ENCODE data around the gene REPS2. TPM values are rescaled to one million over a fixed set of nuclear protein-coding genes. Genes with fewer than 3 reads are reported as not detected.

REPS2 gene
- polyA plus RNA-seq, 3 donors, result 2.1 to 4.7 (median 3.6) TPM

DNA sequence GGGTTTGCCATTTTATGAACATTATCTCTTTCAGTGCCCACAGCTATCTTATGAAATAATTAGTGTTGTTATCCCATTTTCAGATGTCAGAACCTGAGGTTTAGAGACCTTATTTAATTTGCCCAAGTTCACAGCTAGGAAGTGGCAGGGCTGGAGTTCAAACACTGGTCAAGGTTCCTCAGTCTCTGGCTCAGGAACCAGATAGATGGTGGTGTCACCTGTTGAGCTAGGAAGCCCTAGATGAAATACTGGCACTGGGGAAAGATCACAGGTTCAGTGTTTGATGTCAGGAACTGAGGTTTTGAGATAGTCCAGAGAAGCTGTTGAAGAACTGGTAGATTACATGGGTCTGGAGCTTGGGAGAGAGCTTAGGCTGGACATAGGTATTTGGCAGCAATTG lies 85.4 kb downstream of the REPS2 start:
- Mint-ChIP-seq H3K4me3 (no peak overlapping the region), H3K27me3 (ENCODE audit: low read depth in 3 of 3) (peaks cover 0 to 22% (median 1%) of the 10 kb centered on the region in 3 donors), H3K9me3 (no peaks in the 10 kb centered on the region), H3K36me3 (peaks cover 0 to 15% of the 10 kb centered on the region in 2 donors), H3K4me1 (peaks cover 33% of the 10 kb centered on the region), H3K27ac (no peak overlapping the region)
- Histone ChIP-seq H3K4me3 (replicated peaks in 1 of 3; ENCODE audit: low read depth in 2 of 3, low read length in 3 of 3) (no peak overlapping the region), H3K36me3 (replicated peaks in 1 of 2; ENCODE audit: control insufficient read depth in 1 of 2, insufficient read depth in 2 of 2, low read length in 2 of 2) (peaks cover 0 to 2% of the 10 kb centered on the region in 2 donors), H4K20me1 (ENCODE audit: insufficient read depth, low read length) (no peaks in the 10 kb centered on the region), H3K27ac (ENCODE audit: low read depth in 1 of 2, low read length in 2 of 2) (no peak overlapping the region), H3K79me2 (ENCODE audit: insufficient read depth, low read length) (no peaks in the 10 kb centered on the region), H3K4me1 (ENCODE audit: control insufficient read depth in 1 of 2, insufficient read depth in 2 of 2, low read length in 2 of 2) (peaks cover 13 to 17% of the 10 kb centered on the region in 2 donors), H2AFZ (ENCODE audit: insufficient read depth, low read depth, low read length, poor library complexity, severe bottlenecking) (no peak overlapping the region), H3K9me3 (replicated peaks in 1 of 2; ENCODE audit: control insufficient read depth in 1 of 2, insufficient read depth in 1 of 2, low read length in 2 of 2) (no peaks in the 10 kb centered on the region), H3K4me2 (replicated peaks; ENCODE audit: extremely low read depth, low read length, poor library complexity, severe bottlenecking) (no peak overlapping the region), H3K9ac (ENCODE audit: insufficient read depth, low read length, poor library complexity, severe bottlenecking) (no peak overlapping the region), H3K27me3 (ENCODE audit: control insufficient read depth in 2 of 2, insufficient read depth in 2 of 2, low read length in 2 of 2) (peaks cover 0 to 18% of the 10 kb centered on the region in 2 donors)
- intact Hi-C loops (cut with micrococcal nuclease), result no loop called here
- DNase-seq, result no peak
- TF ChIP-seq, protein P1, sequence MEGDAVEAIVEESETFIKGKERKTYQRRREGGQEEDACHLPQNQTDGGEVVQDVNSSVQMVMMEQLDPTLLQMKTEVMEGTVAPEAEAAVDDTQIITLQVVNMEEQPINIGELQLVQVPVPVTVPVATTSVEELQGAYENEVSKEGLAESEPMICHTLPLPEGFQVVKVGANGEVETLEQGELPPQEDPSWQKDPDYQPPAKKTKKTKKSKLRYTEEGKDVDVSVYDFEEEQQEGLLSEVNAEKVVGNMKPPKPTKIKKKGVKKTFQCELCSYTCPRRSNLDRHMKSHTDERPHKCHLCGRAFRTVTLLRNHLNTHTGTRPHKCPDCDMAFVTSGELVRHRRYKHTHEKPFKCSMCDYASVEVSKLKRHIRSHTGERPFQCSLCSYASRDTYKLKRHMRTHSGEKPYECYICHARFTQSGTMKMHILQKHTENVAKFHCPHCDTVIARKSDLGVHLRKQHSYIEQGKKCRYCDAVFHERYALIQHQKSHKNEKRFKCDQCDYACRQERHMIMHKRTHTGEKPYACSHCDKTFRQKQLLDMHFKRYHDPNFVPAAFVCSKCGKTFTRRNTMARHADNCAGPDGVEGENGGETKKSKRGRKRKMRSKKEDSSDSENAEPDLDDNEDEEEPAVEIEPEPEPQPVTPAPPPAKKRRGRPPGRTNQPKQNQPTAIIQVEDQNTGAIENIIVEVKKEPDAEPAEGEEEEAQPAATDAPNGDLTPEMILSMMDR (IDR thresholded peaks at IDR 0.05), result no peak

DNA sequence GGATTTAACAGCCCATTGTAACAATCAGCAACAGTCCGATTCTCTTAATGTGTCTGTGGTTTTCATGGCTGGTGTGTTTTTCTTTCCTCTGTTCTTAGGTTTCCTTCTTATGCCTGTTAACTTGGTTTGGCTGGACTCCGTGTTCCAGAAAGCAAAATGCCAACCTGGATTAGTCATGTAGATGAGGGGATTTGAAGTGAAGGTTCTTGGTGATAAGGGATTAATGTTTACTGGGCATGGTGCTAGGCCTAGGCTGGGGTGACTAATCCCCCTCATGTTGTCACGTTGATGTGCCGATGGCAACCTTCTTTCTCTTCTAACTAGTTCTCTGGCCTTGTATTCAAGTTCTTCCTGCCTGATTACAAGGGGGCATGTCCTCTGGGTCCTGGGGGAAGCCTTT lies 85.9 kb downstream of the REPS2 start:
- no peaks in the 10 kb centered on the region for H3K9me3 ChIP-seq (replicated peaks in 1 of 2; ENCODE audit: control insufficient read depth in 1 of 2, insufficient read depth in 1 of 2, low read length in 2 of 2)
- TF ChIP-seq, protein P1 (IDR thresholded peaks at IDR 0.05), result no peak
- peaks cover 0 to 15% of the 10 kb centered on the region in 2 donors for H3K36me3 Mint-ChIP-seq
- no peak overlapping the region for H3K9ac ChIP-seq (ENCODE audit: insufficient read depth, low read length, poor library complexity, severe bottlenecking)
- no peak overlapping the region for H2AFZ ChIP-seq (ENCODE audit: insufficient read depth, low read depth, low read length, poor library complexity, severe bottlenecking)
- H3K4me1 ChIP-seq (ENCODE audit: control insufficient read depth in 1 of 2, insufficient read depth in 2 of 2, low read length in 2 of 2), result peaks cover 17 to 19% of the 10 kb centered on the region in 2 donors
- H3K27me3 ChIP-seq (ENCODE audit: control insufficient read depth in 2 of 2, insufficient read depth in 2 of 2, low read length in 2 of 2), result peaks cover 0 to 17% of the 10 kb centered on the region in 2 donors
- intact Hi-C loops (cut with micrococcal nuclease), result no loop called here
- H3K4me1 Mint-ChIP-seq, result peaks cover 34% of the 10 kb centered on the region
- H3K27ac ChIP-seq (ENCODE audit: low read depth in 1 of 2, low read length in 2 of 2), result no peak overlapping the region
- H3K9me3 Mint-ChIP-seq, result no peaks in the 10 kb centered on the region
- whole genome bisulfite sequencing (ENCODE audit: insufficient coverage), result no CpG with 5 or more reads among the region's 4 CpGs
- H4K20me1 ChIP-seq (ENCODE audit: insufficient read depth, low read length), result no peaks in the 10 kb centered on the region
- H3K4me3 Mint-ChIP-seq, result no peak overlapping the region
- peaks cover 0 to 2% of the 10 kb centered on the region in 2 donors for H3K36me3 ChIP-seq (replicated peaks in 1 of 2; ENCODE audit: control insufficient read depth in 1 of 2, insufficient read depth in 2 of 2, low read length in 2 of 2)
- peaks cover 0 to 20% (median 1%) of the 10 kb centered on the region in 3 donors for H3K27me3 Mint-ChIP-seq (ENCODE audit: low read depth in 3 of 3)
- H3K4me2 ChIP-seq (replicated peaks; ENCODE audit: extremely low read depth, low read length, poor library complexity, severe bottlenecking), result no peak overlapping the region
- no peak for DNase-seq
- no peaks in the 10 kb centered on the region for H3K79me2 ChIP-seq (ENCODE audit: insufficient read depth, low read length)
- no peak overlapping the region for H3K27ac Mint-ChIP-seq
- no peak overlapping the region for H3K4me3 ChIP-seq (replicated peaks in 1 of 3; ENCODE audit: low read depth in 2 of 3, low read length in 3 of 3)
